Activated T-cell treated with anti-CD3 and anti-CD28 coated beads, Interleukin-2, amount 50 U/mL, for 1 hour (primary cell): ENCODE data around the gene PLAC1.

ENCODE experiments used
- DNase-seq: peaks from one replicate; pipeline ENCODE4 v3.0.0-alpha.2; 2020

PLAC1 gene

DNA sequence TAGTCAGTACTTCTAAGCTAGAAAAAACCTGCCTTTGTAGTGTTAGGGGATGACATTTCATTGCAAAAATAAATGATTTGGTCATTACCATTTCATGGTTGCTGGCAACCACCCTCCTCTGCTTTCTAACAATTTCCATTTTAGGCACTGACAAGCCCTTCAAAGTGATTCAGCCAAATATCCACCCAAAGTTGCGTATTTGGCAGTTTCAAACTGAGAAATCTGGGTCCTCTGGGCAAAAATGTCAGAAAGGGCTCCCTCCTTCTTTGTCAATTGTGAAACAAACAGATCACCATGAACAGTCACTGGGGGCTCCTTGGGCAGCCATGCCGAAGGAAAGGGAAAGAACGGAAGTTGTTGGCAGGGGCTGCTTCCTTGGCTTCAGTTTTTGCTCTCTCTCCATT lies 33.0 kb downstream of the PLAC1 start:
- no peak for DNase-seq

DNA sequence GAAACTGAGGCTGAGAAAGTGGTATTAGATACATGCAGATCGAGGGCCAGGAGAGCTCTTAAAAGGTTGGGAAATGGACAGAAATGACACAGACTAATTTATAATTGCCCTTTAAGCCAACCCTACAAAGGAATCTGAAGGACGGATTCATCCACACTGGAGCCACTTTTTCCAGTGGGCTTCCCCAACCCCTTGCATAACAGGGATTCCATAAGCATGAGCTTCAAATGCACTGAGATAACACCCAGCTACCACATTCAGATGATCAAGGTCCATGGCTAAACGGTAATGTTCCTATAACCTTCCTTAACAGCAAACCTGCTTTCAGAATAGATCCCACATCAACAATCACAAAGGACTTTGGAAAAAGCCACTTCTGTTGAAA lies 34.2 kb downstream of the PLAC1 start:
- no peak for DNase-seq

DNA sequence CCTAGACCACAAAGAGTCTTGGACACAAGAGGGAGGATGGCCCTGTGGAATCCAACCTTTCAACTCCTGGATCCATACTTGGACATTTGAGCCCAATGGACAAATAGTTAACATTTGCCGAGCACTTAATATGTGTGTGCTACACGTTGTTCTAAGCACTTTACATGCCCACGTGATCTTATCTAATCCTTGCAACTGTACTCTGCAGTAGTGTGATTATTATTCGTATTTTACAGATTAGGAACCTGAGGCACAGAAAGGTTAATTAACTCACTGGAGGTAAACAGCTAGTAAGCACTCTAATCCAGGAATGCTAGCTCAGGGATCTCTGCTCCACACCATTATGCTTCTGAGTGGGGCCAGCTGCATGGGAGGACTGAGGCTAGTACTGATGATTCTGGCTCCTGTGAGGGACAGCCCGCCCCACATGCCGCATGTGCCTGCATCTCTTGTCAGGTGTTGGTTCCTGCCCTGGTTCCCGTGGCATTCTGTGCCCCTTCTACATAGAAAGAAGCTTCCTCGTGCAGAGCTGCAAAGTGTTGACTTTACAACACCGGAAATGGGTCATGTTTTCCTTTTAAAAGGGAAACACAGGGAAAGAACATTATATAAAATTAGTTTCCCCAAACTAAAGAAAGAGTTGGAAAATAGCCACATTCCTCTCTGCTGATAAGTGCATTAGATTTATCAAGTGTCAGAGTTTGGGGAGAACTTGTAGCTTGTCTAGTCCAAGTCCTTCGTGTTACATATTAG lies 34.8 kb downstream of the PLAC1 start:
- no peak for DNase-seq

DNA sequence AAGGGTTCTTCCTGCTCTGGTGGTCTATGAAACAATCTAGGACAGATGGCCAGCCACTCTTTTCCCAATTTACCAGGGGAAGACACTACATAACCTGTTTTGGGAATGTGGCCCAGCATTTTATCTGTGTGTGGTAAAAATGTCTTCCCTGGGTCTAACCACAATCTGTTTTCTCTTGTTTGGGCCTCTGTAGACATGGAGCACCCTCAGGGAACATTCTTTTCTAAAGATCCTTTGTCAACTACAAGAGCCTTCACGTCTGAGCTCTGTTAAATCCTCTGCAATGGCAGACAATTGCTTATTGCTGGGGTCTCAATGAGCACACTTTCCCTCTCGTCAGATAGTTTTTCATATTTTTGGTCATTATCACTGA lies 35.5 kb downstream of the PLAC1 start:
- DNase-seq, result no peak

DNA sequence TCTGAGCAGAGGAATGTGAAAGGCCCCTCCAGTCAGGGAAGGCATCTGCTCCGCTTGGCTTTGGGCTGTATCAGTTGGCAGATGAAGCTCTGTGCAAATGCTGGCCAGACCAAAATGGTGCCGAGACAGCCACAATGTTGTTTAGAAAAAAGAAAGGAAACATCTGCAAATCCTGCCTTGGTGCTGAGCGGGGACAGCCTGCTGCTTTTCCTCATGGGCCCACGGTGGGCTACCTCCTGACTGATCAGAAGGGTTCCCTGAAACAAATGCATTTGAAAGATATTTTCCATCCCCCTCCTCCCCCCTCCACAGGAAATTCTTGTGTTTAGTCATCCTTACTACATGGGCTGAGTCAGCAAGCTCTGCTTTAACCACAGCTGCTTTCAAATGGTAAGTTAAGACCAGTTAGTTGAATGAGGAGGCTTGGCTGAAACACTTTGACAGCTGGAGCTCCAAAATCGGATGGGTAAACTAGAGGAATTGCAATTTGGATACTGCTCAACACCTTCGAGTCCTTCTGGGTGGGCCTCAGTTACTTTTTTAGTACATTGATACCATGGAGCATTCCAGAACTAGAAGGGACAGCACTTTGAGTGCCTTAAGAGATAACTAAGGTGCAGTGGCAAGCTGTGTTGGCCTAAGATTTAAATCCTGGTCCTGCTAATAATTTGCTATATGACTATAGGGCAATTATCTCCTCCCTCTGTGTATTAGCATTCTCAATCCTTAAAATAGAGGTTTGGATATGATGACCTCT lies 36.0 kb downstream of the PLAC1 start:
- DNase-seq, result no peak

DNA sequence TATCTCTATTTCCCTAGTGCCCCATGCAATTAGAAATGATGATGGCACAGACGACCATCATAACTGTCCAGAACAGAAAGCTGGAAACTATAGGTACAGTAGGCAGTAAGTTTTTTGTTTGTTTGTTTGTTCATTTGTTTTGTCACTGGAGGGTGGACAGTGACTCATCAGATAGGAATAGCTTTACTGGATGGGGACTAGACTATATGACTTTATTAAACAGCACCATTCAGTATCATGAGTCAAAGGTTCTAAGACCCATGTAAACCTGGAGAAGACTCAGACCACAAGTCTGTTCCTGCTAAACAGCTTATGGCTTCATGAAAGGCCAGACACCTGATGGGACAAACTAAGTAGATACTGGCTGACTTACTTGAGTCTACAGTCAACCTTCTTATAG lies 38.4 kb downstream of the PLAC1 start:
- no peak for DNase-seq

DNA sequence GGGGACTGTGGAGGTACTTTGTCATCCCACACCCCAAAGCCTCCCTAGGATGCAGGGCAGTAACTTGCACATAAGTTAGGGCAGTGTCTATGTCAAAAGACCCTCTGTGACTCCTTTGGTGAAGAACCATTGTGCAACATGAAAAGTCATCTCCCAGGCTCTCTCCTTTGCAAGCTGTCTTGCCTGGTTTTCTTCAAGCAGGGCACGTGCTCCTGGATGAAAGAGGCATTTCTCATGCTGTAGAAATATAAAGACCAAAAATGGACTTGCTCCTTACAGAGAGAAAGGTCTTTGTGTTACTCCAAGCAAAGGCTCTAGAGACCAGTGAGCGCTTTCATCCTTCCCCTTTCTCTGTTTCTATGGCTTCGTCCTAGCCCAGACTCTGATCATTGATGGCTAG lies 44.9 kb downstream of the PLAC1 start:
- no peak for DNase-seq

DNA sequence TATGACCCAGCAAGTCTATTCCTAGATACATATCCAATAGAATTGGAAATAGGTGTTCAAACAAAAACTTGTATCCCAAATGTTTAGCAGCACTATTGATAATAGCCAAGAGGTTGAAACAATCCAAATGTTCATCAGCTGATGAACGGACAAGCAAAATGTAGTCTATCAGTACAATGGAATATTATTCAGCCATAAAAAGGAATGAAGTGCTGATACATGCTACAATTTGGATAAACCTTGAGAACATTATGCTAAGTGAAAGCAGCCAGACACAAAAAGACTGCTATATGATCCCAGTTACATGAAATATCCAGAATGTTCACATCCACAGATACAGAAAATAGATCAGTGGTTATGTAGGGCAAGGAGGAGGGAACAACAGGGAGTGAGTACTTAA lies 50.1 kb downstream of the PLAC1 start:
- DNase-seq, result no peak

DNA sequence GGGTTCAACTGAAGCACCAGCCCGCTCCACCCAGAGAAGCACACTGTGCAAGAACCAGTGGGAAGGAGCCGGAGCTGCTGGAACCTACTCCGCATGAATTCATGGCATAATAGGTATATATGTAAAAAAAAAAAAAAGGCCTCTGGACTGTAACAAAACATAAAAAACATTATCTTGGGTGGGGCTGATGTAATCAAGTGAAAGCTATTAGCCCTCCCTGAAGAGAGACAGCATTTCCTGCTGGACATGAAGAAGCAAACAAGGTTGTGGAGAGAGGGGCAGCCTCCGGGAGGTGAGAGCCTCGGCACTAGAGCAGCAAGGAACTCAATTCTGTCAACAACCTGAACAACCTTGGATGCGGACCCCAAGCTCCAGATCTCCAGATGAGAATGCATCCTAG lies 50.7 kb downstream of the PLAC1 start:
- no peak for DNase-seq

DNA sequence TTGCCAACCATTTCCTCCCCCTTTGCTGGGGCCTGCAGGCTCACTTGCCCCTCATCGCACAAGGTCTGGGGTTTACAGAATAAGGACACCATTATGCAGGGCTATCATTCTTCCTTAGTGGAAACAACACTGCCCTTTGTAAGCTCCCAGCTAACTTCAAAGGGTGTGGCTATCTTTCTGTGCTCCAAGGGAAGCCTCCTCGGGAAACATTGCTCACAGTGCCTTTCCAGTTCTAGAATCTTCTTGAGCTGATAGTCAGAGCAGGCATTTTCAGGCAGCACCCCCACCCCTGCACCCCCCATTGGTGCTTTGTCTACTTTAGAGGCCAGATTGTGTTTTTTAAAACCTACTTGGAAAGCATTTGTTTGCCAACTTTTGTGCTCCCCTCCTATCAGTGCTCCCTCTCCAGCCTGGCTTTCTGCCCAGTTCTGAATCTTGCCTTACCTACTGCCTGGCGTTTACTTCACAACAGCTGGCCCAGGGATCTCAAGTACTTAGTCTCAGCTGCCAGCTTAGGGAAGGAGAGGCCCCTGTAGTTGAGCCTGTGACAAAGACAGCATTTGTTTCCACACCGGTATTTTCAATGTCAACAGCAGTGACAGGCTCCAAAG lies 53.5 kb downstream of the PLAC1 start:
- no peak for DNase-seq

DNA sequence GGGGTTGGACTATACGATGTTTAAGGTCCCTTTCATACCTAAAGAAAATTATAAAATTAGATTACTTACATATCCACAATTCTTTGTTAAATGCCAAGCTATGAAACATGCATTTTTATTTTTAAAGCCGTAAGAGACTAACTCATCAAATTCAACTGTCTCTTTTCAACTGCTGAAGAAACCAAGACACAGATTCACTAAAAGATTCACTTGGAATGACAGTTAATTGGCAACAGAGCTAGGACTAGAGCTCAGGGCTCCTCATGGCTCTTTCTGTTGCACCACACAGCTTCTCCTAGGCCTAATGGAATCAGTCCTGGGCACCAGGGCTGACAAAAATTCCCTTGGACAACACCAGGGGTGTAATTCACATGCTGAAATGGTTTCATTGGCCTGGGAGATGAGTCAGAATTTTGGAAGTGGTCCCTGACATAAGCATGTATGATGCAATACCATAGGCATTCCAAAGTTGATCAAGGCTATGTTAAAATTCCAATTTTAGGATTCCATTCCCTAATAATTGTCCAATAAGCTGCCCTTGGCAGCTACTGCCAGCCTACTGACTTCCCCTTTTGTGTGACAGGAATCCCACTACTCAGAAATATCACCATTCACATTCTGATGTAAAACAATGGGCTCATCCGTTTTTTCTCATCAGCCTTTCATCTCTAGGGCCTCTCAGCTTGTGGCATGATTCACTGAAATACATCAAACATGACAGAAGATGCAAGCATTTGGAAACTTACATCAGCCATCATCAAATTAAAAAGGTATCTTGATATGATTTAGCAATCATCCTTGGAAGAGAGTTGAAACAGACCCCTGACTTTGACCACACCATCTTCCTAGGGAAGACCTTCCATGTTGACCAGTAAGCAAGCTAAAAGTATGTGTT lies 54.2 kb downstream of the PLAC1 start:
- no peak for DNase-seq

DNA sequence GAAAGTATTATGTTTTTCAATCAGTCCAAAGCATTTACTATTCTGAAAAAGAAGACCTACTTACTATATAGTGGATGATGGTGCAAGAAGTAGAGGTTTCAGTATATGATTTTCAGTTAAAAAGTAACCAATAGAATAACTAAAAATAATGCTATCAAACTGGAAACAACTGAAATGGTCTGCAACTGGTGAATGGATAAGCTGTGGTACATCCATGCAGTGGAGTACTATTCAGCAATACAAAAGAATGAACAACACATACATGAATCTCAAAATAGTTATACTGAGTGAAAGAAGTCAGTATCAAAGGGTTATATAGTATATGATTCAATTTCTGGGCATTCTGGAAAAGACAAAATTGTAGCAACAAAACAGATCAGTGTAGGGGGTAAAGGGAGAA lies 55.9 kb downstream of the PLAC1 start:
- DNase-seq, result no peak

DNA sequence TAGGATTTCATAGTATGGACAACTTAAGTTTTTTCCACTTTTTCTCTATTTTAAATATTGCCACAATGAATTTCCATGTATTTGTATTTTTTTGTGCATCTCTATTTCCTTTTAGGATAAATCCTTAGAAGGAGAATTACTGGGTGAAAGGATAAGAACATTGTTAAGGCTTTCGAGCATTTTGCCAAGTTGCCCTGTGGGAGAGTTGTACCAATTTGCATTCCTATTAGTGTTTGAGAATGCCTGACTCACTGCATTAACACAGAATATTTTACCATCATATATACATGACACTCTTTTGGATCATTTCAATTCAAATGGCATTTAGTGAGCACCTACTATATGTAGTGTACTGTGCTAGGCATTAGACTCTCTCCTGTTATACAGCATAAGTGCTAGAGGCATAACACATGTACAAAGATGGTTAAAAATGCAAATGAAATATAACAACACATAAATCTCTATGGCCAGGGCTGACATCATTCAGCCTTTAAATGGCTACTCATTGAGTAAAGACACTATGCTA lies 57.0 kb downstream of the PLAC1 start:
- no peak for DNase-seq

DNA sequence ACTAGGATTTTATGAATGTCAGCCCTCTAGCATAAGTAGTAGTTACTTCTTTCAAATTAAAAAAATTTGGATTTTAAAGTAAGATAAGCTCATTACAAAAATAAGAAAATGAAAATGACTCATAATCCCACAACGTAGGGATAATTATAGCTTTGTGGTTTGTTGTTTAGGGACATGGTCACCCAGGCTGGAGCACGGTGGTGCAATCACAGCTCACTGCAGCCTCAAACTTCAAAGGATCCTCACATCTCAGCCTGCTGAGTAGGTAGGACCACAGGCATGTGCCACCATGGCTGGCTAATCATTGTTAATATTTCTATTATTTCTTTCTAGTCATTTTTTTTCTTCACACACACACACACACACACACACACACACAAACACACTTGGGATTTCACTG lies 57.6 kb downstream of the PLAC1 start:
- no peak for DNase-seq

DNA sequence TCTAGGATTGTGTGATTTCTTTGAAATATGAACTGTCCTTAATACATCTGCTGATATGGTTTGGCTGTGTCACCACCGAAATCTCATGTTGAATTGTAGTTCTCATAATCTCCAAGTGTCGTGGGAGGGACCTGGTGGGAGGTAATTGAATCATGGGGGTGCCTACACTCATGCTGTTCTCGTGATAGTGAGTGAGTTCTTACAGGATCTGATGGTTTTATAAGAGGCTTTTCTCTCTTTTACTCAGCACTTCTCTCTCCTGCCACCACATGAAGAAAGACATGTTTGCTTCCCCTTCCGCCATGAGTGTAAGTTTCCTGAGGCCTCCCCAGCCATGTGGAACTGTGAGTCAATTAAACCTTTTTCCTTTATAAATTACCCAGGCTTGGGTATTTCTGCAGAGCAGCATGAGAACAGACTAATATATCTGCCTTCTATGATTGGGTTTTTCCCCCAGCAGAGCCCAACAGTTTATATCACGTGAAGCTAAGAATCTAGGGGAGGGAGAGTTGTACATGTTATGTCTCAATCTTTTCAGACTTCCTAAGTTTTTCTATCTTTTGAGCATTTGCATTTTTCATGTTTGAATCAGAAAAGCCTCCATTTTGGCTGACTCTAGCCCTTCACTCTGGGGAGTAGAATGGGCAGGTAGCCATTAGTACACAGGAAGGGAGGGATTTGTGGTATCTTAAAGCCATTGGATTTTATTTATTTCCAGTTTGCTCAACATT lies 58.9 kb downstream of the PLAC1 start:
- no peak for DNase-seq

DNA sequence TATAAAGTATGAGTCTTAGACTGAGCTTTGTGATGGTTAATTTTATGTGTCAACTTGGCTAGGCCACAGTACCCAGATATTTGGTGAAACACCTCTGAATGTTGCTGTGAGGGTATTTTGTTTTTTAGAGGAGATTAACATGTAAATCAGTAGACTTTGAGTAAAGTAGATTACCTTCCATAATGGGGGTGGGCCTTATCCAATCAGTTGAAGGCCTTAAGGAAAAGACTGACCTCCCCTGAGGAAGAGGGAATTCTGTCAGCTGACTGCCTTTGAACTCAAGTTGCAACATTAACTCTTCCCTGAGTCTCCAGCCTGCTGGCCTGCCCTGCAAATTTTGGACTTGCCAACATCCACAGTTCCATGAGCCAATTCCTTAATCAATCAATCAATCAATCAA lies 66.0 kb downstream of the PLAC1 start:
- no peak for DNase-seq

DNA sequence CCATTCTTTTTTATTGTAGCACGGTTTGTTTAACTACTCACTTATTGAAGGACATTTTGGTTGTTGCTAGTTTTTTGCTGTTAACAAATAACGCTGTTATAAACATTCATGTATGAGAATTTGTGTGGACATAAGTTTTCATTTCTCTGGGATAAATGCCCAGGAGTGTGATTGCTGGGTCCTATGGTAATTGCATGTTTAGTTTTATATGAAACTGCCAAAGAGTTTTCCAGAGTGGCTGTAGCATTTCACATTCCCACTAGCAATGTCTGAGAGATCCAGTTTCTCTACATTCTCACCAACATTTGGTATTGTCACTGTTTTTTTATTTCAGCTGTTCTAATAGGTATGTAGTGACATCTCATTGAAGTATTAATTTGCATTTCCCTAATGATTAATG lies 66.8 kb downstream of the PLAC1 start:
- no peak for DNase-seq

DNA sequence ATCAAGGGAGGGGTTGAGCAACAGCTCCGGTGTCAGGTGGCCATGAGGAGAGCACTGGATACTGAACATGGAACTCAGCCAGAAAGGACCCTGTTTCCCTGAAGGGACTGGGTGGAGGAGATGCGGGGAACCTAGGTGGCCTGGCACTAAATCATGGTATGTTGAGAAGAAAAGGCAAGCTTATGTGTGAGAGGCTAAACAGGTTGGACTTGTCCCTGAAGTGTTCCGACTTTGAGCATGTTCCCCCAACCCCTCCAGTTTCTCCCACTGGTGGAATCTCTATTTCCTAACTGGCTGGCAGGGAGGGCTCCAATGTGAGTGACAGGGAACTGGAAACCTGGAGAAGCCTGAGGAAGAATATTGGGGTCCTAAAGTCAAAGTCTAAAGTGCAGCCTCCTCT lies 69.5 kb downstream of the PLAC1 start:
- no peak for DNase-seq

DNA sequence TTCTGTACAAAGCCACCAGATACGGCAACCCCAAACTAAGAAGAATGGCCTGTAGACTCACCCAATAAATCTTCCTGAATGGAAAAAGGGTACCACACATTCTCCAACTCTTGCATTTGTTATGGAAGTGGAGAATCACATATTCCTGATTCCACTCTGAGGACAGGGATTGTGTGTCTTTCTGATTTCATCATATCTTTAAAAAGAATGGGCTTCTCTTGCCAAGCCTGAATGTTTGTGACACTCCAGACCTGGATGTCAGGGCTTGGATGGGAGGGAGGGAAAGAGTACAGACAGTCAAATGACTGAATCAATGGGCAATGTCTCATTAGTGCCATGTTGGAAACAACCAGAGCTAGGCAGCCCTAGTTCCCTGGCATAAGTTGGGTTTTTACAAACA lies 77.4 kb downstream of the PLAC1 start:
- DNase-seq, result no peak

DNA sequence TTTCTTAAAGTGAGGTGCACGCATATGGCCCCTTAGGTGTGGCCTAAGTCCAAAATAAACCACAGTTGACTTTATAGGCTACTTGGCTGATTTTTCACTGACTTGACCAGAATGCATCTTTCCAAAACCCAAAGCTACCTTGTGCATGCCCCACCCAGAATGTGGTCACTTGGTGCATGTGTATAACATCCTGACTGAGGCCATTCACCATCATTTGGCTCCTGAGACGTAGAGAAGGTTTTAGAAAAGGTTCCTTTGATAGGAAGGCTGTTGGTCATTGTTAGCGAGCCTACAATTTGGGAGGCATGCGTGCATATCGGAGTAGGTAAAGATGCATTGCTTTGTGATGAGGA lies 84.6 kb downstream of the PLAC1 start:
- no peak for DNase-seq

DNA sequence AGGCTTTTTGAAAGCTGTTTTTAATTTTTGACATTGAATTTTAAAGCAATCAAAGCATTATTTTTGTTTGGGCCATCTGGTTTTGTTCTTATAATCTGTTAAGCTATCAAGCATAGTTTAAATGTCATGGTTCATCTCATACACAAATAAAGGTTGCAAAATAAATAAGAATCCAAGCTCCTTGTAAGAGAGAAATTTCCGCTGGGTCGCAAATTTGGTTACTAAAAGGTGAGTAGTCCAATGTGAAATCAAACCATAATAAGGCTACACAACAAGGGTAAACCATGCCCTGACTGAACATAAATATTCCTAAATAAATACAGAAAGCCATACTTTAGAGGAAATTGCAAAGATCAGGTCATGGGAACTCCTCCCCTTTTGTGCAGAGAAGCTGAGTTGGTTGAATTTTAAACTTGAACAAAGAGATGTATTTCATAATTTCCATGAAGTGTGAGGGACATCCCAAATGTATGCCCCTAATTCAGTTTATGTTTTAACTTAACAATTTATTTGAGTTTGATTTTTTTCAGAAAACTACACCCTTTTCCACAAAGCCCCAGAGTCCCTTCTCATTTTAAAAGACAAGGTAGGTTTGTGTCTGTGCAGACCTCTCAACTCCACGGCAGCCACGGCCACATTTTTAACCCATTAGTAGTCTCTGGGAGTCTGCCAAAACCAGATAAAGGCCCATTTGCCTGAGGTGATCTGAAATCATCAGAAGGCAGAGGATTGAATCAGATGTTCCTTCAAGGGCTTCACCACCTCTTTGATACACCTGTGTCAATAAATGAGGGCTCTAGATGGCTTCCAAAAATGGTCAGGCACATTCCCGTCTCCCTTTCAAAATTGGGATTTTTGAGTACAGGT lies 85.2 kb downstream of the PLAC1 start:
- no peak for DNase-seq
